K562 (cell line): ENCODE data around the gene SMAGP. TPM values are rescaled to one million over a fixed set of nuclear protein-coding genes. Genes with fewer than 3 reads are reported as not detected.

Experiments used
- CREBBP ChIP-seq: IDR thresholded peaks from one replicate; pipeline ENCODE4 v1.6.1; 2012; ENCODE audit warnings: low read depth, mild to moderate bottlenecking, control low read depth, inconsistent platforms, low read length
- EP400 ChIP-seq: fragments of 450-650 bp; IDR thresholded peaks from 2 replicates; pipeline ENCODE4 v1.6.1; 2017; ENCODE audit warnings: antibody characterized with exemption, mild to moderate bottlenecking, moderate library complexity
- MAZ ChIP-seq, 2 experiments: fragments of 450-650 bp in 1 of 2; sonication (generic) in 1 of 2; formaldehyde crosslinking; IDR thresholded peaks in 1 of 2; conservative IDR thresholded peaks in 1 of 2; 2 replicates each; pipeline versions ENCODE4 v1.4.0 to v1.5.0; 2020; ENCODE audit warnings: mild to moderate bottlenecking in 1 of 2, missing genetic modification reagents in 1 of 2
- NEUROD1 ChIP-seq: fragments of 150-350 bp; IDR thresholded peaks from 2 replicates; pipeline ENCODE4 v1.6.1; 2014; ENCODE audit warnings: borderline replicate concordance, low read length, low read depth; ENCODE audit not compliant: partially characterized antibody
- NR1H2 ChIP-seq: sonication (generic); formaldehyde crosslinking; IDR thresholded peaks from 2 replicates; pipeline ENCODE4 v1.4.0; 2020; ENCODE audit warnings: mild to moderate bottlenecking, missing genetic modification reagents
- PATZ1 ChIP-seq: fragments of 250-450 bp; sonication (Bioruptor Pico); IDR thresholded peaks from 2 replicates; pipeline ENCODE4 v1.5.0; 2020; ENCODE audit warnings: mild to moderate bottlenecking, borderline replicate concordance
- PBX2 ChIP-seq, 2 experiments: IDR thresholded peaks in 1 of 2; conservative IDR thresholded peaks in 1 of 2; 2 replicates each; pipeline ENCODE4 v1.6.1; 2016; ENCODE audit warnings: low read depth in 2 of 2, mild to moderate bottlenecking in 1 of 2, missing compliant biosample characterization in 1 of 2, missing genetic modification characterization in 1 of 2, moderate library complexity in 1 of 2
- PHF20 ChIP-seq: fragments of 450-650 bp; IDR thresholded peaks from 2 replicates; pipeline ENCODE4 v1.6.1; 2018; ENCODE audit not compliant: partially characterized antibody
- RAD51 ChIP-seq: fragments of 450-650 bp; IDR thresholded peaks from 2 replicates; pipeline ENCODE4 v1.7.1; 2016; ENCODE audit warnings: low read depth, mild to moderate bottlenecking, borderline replicate concordance
- RBM34 ChIP-seq: fragments of 200-400 bp; formaldehyde crosslinking; IDR thresholded peaks from 2 replicates; pipeline ENCODE4 v1.6.1; 2018; ENCODE audit warnings: low read length, borderline replicate concordance; ENCODE audit not compliant: insufficient read depth
- ZNF217 ChIP-seq: sonication (generic); formaldehyde crosslinking; IDR thresholded peaks from 2 replicates; pipeline ENCODE4 v1.8.0; 2022; ENCODE audit warnings: mild to moderate bottlenecking, missing genetic modification reagents
- ZNF318 ChIP-seq, 2 experiments: fragments of 450-650 bp; IDR thresholded peaks; 2 replicates each; pipeline ENCODE4 v1.6.1; 2016; ENCODE audit warnings: mild to moderate bottlenecking in 2 of 2, borderline replicate concordance in 1 of 2, low read depth in 1 of 2, moderate library complexity in 1 of 2
- ZNF583 ChIP-seq: fragments of 250-450 bp; sonication (Bioruptor Pico); IDR thresholded peaks from 2 replicates; pipeline ENCODE4 v1.4.0; 2020
- polyA plus RNA-seq, 8 experiments: library from polyadenylated mRNA; depleted of rRNA in 4 of 8; stranded (reverse) in 5 of 8; unstranded in 3 of 8; fragments of >200 nt; fragmentation: Nextera tagmentation in 2 of 8; fragmentation: Illumina TruSeq in 1 of 8; extraction: Ambion mirVana in 2 of 8; extraction: Trizol in 1 of 8; gene quantifications; 2 replicates each; pipeline versions ENCODE4 v1.2.1 to v1.2.3, GENCODE V29; 2011 to 2014; ENCODE audit warnings: inconsistent platforms in 1 of 8, missing spikeins in 1 of 8
- total RNA-seq, 7 experiments: library from RNA; depleted of rRNA in 6 of 7; stranded (reverse); fragments of >200 nt in 6 of 7; fragmentation: Illumina TruSeq in 2 of 7; extraction: Trizol in 2 of 7; gene quantifications; 2 replicates each; pipeline versions ENCODE4 v1.2.1 to v1.2.3, GENCODE V29; 2011 to 2021; ENCODE audit warnings: low replicate concordance in 1 of 7

The SMAGP gene
- total and polyA plus RNA-seq, 9 of the 15 experiments (the other 6 are each of a cell fraction or from before 2014, with no cell fraction given) = 23.1 to 62.3 (median 29.9) TPM

- TF ChIP-seq ZNF318 (IDR thresholded peaks at IDR 0.05; ENCODE audit: borderline replicate concordance in 1 of 2, low read depth in 1 of 2) = no peak
- peak; percentile 94 for TF ChIP-seq RAD51
- TF ChIP-seq EP400 = peak; percentile 95
- no peak for TF ChIP-seq ZNF583
- peak; percentile 96 for TF ChIP-seq PBX2 (CRISPR knock-in tag; IDR thresholded peaks at IDR 0.05; ENCODE audit: low read depth)
- TF ChIP-seq PBX2 (tag; conservative IDR thresholded peaks at IDR 0.05; ENCODE audit: low read depth) = peak; percentile 99
- TF ChIP-seq MAZ (CRISPR knock-in tag; conservative IDR thresholded peaks at IDR 0.05 in 1 of 2, IDR thresholded peaks at IDR 0.05 in 1 of 2) = peak; percentile 67 to 85
- no peak for TF ChIP-seq RBM34
- TF ChIP-seq PHF20 = peak; percentile 81
- no peak for TF ChIP-seq ZNF217 (CRISPR knock-in tag)
- no peak for TF ChIP-seq PATZ1 (CRISPR knock-in tag)
- no peak for TF ChIP-seq CREBBP
- TF ChIP-seq NR1H2 (CRISPR knock-in tag) = no peak
- TF ChIP-seq NEUROD1 = peak; percentile 91
Observed at GRCh38 chr12:51238510-51239334, 31.5 kb downstream of the SMAGP start, which contains the start of gene DAZAP2 (continued).
